HCT116 (cell line): ENCODE data around the gene CBX7. TPM values are rescaled to one million over a fixed set of nuclear protein-coding genes. Genes with fewer than 3 reads are reported as not detected.

ENCODE experiments used
- ATAC-seq: fragments of 200-7000 bp; cut with Tn5 transposase; 2 replicates; pipeline ENCODE4 v1.9.1; 2020; ENCODE audit warnings: mild to moderate bottlenecking, moderate library complexity
- BruUV-seq: library from RNA; stranded (reverse); fragments of 400-500 nt; replicated peaks from 2 replicates; lab custom pipeline; 2021; lab: Mats Ljungman, UMichigan
- CTCF ChIA-PET: fragments of 300-600 bp; sonication (Branson Sonifier 250); formaldehyde crosslinking; loops from one replicate; lab custom pipeline; 2021; ENCODE audit warnings: antibody characterized with exemption; lab: Charles Lee
- POLR2A ChIA-PET: fragments of 300-600, 350-600 bp; sonication (Branson Sonifier 250); formaldehyde crosslinking; loops from one replicate; lab custom pipeline; 2021; ENCODE audit warnings: antibody characterized with exemption; lab: Charles Lee
- RAD21 ChIA-PET, 2 experiments: fragments of 300-600 bp; sonication (Branson Sonifier 250); formaldehyde crosslinking; loops; one replicate each; lab custom pipeline; 2023; ENCODE audit warnings: low total read pairs in 2 of 2; ENCODE audit not compliant: uncharacterized antibody in 2 of 2, unreplicated experiment in 2 of 2, low non-redundant PET in 1 of 2; lab: Charles Lee
- DNase-seq: peaks from one replicate; pipeline ENCODE4 v3.0.0-alpha.2; 2010; ENCODE audit warnings: low read depth, low spot score
- H2AFZ ChIP-seq: fragments of 200-600 bp; shearing (Covaris generic), sonication (generic); 2 replicates; pipeline ENCODE4 v1.6.1; 2017; ENCODE audit warnings: low read depth, mixed run types, mixed read lengths, antibody characterized with exemption, low read length; ENCODE audit not compliant: poor library complexity, severe bottlenecking
- H3K27ac ChIP-seq: 2 replicates; pipeline ENCODE4 v1.5.1; 2012; ENCODE audit warnings: low read depth, low read length
- H3K27me3 ChIP-seq: fragments of 200-600 bp; sonication (generic); 2 replicates; pipeline ENCODE4 v1.6.1; 2016; ENCODE audit warnings: mixed run types, low read length, mixed read lengths; ENCODE audit not compliant: insufficient read depth
- H3K36me3 ChIP-seq, 2 experiments: fragments of 200-500 bp in 1 of 2; fragments of 200-600 bp in 1 of 2; sonication (Bioruptor generic) in 1 of 2; sonication (generic) in 1 of 2; 2 replicates each; pipeline versions ENCODE4 v1.5.1 to v1.6.1; 2014 to 2016; ENCODE audit warnings: low read length in 2 of 2, inconsistent platforms in 1 of 2, mixed read lengths in 1 of 2, mixed run types in 1 of 2; ENCODE audit not compliant: insufficient read depth in 2 of 2, control insufficient read depth in 1 of 2
- H3K4me1 ChIP-seq, 2 experiments: fragments of 200-600 bp in 1 of 2; sonication (generic) in 1 of 2; 2 replicates each; pipeline versions ENCODE4 v1.5.1 to v1.6.1; 2012 to 2017; ENCODE audit warnings: low read length in 2 of 2, inconsistent platforms in 1 of 2, mild to moderate bottlenecking in 1 of 2, mixed read lengths in 1 of 2, mixed run types in 1 of 2, moderate library complexity in 1 of 2; ENCODE audit not compliant: insufficient read depth in 2 of 2, control insufficient read depth in 1 of 2
- H3K4me2 ChIP-seq: fragments of 200-600 bp; sonication (generic); 2 replicates; pipeline ENCODE4 v1.6.1; 2017; ENCODE audit warnings: mixed run types, low read length, mixed read lengths
- H3K4me3 ChIP-seq, 2 experiments: fragments of 200-600 bp in 1 of 2; sonication (generic) in 1 of 2; replicated peaks in 1 of 2; 2 replicates each; pipeline ENCODE4 v1.5.1; 2011 to 2016; ENCODE audit warnings: low read length in 2 of 2, control low read depth in 1 of 2, low read depth in 1 of 2, mild to moderate bottlenecking in 1 of 2, mixed read lengths in 1 of 2, mixed run types in 1 of 2
- H3K79me2 ChIP-seq: fragments of 200-600 bp; sonication (generic); 2 replicates; pipeline ENCODE4 v1.6.1; 2017; ENCODE audit warnings: mild to moderate bottlenecking, mixed run types, low read length, moderate library complexity, mixed read lengths; ENCODE audit not compliant: insufficient read depth
- H3K9ac ChIP-seq: fragments of 200-600 bp; sonication (generic); 2 replicates; pipeline ENCODE4 v1.6.1; 2016; ENCODE audit warnings: low read length, mixed read lengths
- H3K9me2 ChIP-seq: fragments of 200-600 bp; sonication (generic), shearing (Covaris generic); 2 replicates; pipeline ENCODE4 v1.6.1; 2017; ENCODE audit warnings: mixed run types, mild to moderate bottlenecking, moderate library complexity; ENCODE audit not compliant: insufficient read depth
- H3K9me3 ChIP-seq, 2 experiments: fragments of 200-500 bp in 1 of 2; fragments of 200-600 bp in 1 of 2; sonication (Bioruptor generic) in 1 of 2; sonication (generic) in 1 of 2; 2 replicates each; pipeline ENCODE4 v1.6.1; 2014 to 2017; ENCODE audit warnings: low read length in 2 of 2, mixed read lengths in 2 of 2, inconsistent platforms in 1 of 2, low read depth in 1 of 2, mild to moderate bottlenecking in 1 of 2, mixed run types in 1 of 2, moderate library complexity in 1 of 2; ENCODE audit not compliant: control insufficient read depth in 1 of 2, insufficient read depth in 1 of 2
- H4K20me1 ChIP-seq: fragments of 200-600 bp; sonication (generic), shearing (Covaris generic); 2 replicates; pipeline ENCODE4 v1.6.1; 2017; ENCODE audit warnings: mixed run types, mild to moderate bottlenecking, moderate library complexity; ENCODE audit not compliant: insufficient read depth
- CBX3 ChIP-seq: IDR thresholded peaks from 2 replicates; pipeline ENCODE4 v1.6.1; 2012; ENCODE audit warnings: low read depth
- EZH2 ChIP-seq: fragments of 200-600 bp; sonication (generic); IDR thresholded peaks from 2 replicates; pipeline ENCODE4 v1.6.1; 2017; ENCODE audit warnings: antibody characterized with exemption, mixed run types
- JUND ChIP-seq: IDR thresholded peaks from 2 replicates; pipeline ENCODE4 v1.6.1; 2012
- POLR2AphosphoS5 ChIP-seq: IDR thresholded peaks from 2 replicates; pipeline ENCODE4 v1.6.1; 2011; ENCODE audit warnings: mild to moderate bottlenecking, low read depth, low read length, moderate library complexity
- RAD21 ChIP-seq: IDR thresholded peaks from 2 replicates; pipeline ENCODE4 v1.6.1; 2012; ENCODE audit warnings: low read depth, mild to moderate bottlenecking
- SP1 ChIP-seq: IDR thresholded peaks from 2 replicates; pipeline ENCODE4 v1.6.1; 2012; ENCODE audit warnings: low read depth
- ZNF274 ChIP-seq: fragments of 200-500 bp; sonication (Bioruptor generic); IDR thresholded peaks from 2 replicates; pipeline ENCODE4 v1.6.1; 2014; ENCODE audit warnings: mild to moderate bottlenecking, low read depth, low read length, inconsistent platforms
- intact Hi-C: fragments of 100-400 bp; cut with micrococcal nuclease; formaldehyde crosslinking; loops from 2 replicates; pipeline ENCODE4 v1.10.0; 2022
- total RNA-seq: library from RNA; stranded (reverse); gene quantifications from one replicate; pipeline ENCODE4 v1.2.1, GENCODE V29; 2021; ENCODE audit not compliant: unreplicated experiment
- TF ChIP-seq, protein P1 (sequence below): IDR thresholded peaks from 2 replicates; pipeline ENCODE4 v1.6.1; 2011; ENCODE audit warnings: mild to moderate bottlenecking, low read length, moderate library complexity; ENCODE audit not compliant: insufficient replicate concordance; ENCODE audit errors: extremely low read depth
- TF ChIP-seq, protein P2 (sequence below): IDR thresholded peaks from 2 replicates; pipeline ENCODE4 v1.6.1; 2012
- TF ChIP-seq, protein P3 (sequence below): IDR thresholded peaks from 2 replicates; pipeline ENCODE4 v1.6.1; 2012; ENCODE audit warnings: low read depth

Gene CBX7
- total RNA-seq, 1 experiment from 2014 or later = 20.1 TPM

DNA sequence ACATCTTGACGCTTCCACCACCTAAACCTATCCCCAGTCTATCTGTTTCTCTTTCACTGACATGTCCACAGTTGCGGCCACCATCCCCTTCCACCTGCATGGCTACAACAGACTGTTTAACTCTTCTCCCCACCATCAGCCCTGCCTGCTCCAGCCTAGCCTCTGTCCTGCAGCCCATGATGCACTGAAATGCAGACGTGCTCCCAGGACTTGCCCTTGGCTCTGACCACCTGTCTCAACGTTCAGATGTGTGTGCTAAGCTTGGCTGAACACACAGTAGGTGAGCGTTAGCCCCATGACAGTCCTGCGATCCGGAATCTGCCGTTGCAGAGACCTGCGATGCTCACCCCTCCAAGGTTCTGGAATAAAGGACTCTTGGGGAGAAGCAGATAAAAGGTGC, 22.7 kb downstream of the CBX7 start:
- no peak for DNase-seq
- Histone ChIP-seq H3K9ac (no peak overlapping the region), H3K9me3 (no peaks in the 10 kb centered on the region), H2AFZ (no peak overlapping the region), H4K20me1 (no peaks in the 10 kb centered on the region), H3K9me2 (no peaks in the 10 kb centered on the region), H3K36me3 (no peaks in the 10 kb centered on the region), H3K4me1 (no peaks in the 10 kb centered on the region; a peak in 1 of 4 replicates), H3K4me3 (no peak overlapping the region), H3K27ac (no peak overlapping the region), H3K27me3 (no peaks in the 10 kb centered on the region), H3K4me2 (no peak overlapping the region)
- ATAC-seq = no peak
- BruUV-seq = no TSS peak
- POLR2A ChIA-PET = no interaction called here
- RAD21 ChIA-PET = no interaction called here
- CTCF ChIA-PET = interaction anchor here (2.0 kb wide), 1 partner anchor 260 kb away, joined by 6 read pairs; no protein-coding TSS in a partner anchor
- intact Hi-C loops = no loop called here
- TF ChIP-seq, protein P1, sequence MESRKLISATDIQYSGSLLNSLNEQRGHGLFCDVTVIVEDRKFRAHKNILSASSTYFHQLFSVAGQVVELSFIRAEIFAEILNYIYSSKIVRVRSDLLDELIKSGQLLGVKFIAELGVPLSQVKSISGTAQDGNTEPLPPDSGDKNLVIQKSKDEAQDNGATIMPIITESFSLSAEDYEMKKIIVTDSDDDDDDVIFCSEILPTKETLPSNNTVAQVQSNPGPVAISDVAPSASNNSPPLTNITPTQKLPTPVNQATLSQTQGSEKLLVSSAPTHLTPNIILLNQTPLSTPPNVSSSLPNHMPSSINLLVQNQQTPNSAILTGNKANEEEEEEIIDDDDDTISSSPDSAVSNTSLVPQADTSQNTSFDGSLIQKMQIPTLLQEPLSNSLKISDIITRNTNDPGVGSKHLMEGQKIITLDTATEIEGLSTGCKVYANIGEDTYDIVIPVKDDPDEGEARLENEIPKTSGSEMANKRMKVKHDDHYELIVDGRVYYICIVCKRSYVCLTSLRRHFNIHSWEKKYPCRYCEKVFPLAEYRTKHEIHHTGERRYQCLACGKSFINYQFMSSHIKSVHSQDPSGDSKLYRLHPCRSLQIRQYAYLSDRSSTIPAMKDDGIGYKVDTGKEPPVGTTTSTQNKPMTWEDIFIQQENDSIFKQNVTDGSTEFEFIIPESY = no peak
- TF ChIP-seq CBX3 (no peak), RAD21 (no peak), EZH2 (no peak), ZNF274 (no peak), JUND (no peak), SP1 (no peak), POLR2AphosphoS5 (no peak)
- TF ChIP-seq, protein P2, sequence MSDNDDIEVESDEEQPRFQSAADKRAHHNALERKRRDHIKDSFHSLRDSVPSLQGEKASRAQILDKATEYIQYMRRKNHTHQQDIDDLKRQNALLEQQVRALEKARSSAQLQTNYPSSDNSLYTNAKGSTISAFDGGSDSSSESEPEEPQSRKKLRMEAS = no peak
- TF ChIP-seq, protein P3, sequence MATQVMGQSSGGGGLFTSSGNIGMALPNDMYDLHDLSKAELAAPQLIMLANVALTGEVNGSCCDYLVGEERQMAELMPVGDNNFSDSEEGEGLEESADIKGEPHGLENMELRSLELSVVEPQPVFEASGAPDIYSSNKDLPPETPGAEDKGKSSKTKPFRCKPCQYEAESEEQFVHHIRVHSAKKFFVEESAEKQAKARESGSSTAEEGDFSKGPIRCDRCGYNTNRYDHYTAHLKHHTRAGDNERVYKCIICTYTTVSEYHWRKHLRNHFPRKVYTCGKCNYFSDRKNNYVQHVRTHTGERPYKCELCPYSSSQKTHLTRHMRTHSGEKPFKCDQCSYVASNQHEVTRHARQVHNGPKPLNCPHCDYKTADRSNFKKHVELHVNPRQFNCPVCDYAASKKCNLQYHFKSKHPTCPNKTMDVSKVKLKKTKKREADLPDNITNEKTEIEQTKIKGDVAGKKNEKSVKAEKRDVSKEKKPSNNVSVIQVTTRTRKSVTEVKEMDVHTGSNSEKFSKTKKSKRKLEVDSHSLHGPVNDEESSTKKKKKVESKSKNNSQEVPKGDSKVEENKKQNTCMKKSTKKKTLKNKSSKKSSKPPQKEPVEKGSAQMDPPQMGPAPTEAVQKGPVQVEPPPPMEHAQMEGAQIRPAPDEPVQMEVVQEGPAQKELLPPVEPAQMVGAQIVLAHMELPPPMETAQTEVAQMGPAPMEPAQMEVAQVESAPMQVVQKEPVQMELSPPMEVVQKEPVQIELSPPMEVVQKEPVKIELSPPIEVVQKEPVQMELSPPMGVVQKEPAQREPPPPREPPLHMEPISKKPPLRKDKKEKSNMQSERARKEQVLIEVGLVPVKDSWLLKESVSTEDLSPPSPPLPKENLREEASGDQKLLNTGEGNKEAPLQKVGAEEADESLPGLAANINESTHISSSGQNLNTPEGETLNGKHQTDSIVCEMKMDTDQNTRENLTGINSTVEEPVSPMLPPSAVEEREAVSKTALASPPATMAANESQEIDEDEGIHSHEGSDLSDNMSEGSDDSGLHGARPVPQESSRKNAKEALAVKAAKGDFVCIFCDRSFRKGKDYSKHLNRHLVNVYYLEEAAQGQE = no peak
- TF ChIP-seq, all 23 proteins: peak for 0
- no peaks in the 10 kb centered on the region for H3K79me2 ChIP-seq
